OCI-LY3 (cell line): ENCODE results near the gene AKAP12.
A peak's percentile ranks its signal among the peaks of the same experiment; 100 is the strongest.

Experiments used
- H2AFZ ChIP-seq: fragments of 200-600, 300-600 bp; shearing (Covaris generic); 2 replicates; pipeline ENCODE4 v1.6.0; 2014; ENCODE audit warnings: antibody characterized with exemption, low read depth, low read length
- H3K27ac ChIP-seq: fragments of 200-600, 300-600 bp; sonication (generic); 2 replicates; pipeline ENCODE4 v1.5.1; 2014; ENCODE audit warnings: mild to moderate bottlenecking, low read length, moderate library complexity, mixed read lengths
- H3K27me3 ChIP-seq: fragments of 200-600, 300-600 bp; sonication (generic); 2 replicates; pipeline ENCODE4 v1.6.1; 2014; ENCODE audit warnings: low read depth, low read length, mixed read lengths
- H3K36me3 ChIP-seq: fragments of 200-600, 300-600 bp; sonication (generic); replicated peaks from 2 replicates; pipeline ENCODE3; 2014; ENCODE audit warnings: low read depth, low read length, mixed read lengths
- H3K4me1 ChIP-seq: fragments of 300-600, 200-600 bp; sonication (generic); 2 replicates; pipeline ENCODE4 v1.6.1; 2014; ENCODE audit warnings: low read length, mixed read lengths
- H3K4me2 ChIP-seq: fragments of 200-600, 300-600 bp; sonication (generic); 2 replicates; pipeline ENCODE4 v1.6.1; 2014; ENCODE audit warnings: low read length, mixed read lengths
- H3K4me3 ChIP-seq: fragments of 300-600, 200-600 bp; sonication (generic); 2 replicates; pipeline ENCODE4 v1.5.1; 2014; ENCODE audit warnings: antibody characterized with exemption, mild to moderate bottlenecking, low read length, moderate library complexity
- H3K79me2 ChIP-seq: fragments of 300-600, 200-600 bp; shearing (Covaris generic); 2 replicates; pipeline ENCODE4 v1.6.1; 2014; ENCODE audit warnings: mild to moderate bottlenecking, low read length, mixed read lengths
- H3K9ac ChIP-seq: fragments of 300-600, 200-600 bp; shearing (Covaris generic); 2 replicates; pipeline ENCODE4 v1.6.0; 2014; ENCODE audit warnings: mild to moderate bottlenecking, low read length, moderate library complexity
- H3K9me3 ChIP-seq: fragments of 200-600, 300-600 bp; shearing (Covaris generic); 2 replicates; pipeline ENCODE4 v1.6.1; 2014; ENCODE audit warnings: low read length, mixed read lengths; ENCODE audit not compliant: insufficient read depth
- H4K20me1 ChIP-seq: fragments of 200-600, 300-600 bp; sonication (generic); 2 replicates; pipeline ENCODE4 v1.6.1; 2016; ENCODE audit warnings: low read length, mixed read lengths; ENCODE audit not compliant: insufficient read depth
- CTCF ChIP-seq: fragments of 200-600, 300-600 bp; sonication (generic); IDR thresholded peaks from 2 replicates; pipeline ENCODE4 v1.5.1; 2014; ENCODE audit warnings: antibody characterized with exemption, low read length, low read depth
- EZH2phosphoT487 ChIP-seq: fragments of 200-600 bp; shearing (Covaris generic); IDR thresholded peaks from 2 replicates; pipeline ENCODE4 v1.6.1; 2018; ENCODE audit warnings: antibody characterized with exemption, mixed run types, low read depth

The AKAP12 gene

GRCh38 chr6:151293688-151294016 is 53.9 kb downstream of the AKAP12 start:
- H3K36me3 ChIP-seq: no peaks in the 10 kb centered on the region
- H3K27me3 ChIP-seq: no peaks in the 10 kb centered on the region
- H4K20me1 ChIP-seq: peaks cover 14% of the 10 kb centered on the region; the same call in 1 of the 2 replicates
- no peak overlapping the region for H3K27ac ChIP-seq
- no peak for TF ChIP-seq EZH2phosphoT487
- no peak for TF ChIP-seq CTCF
- H3K79me2 ChIP-seq: no peaks in the 10 kb centered on the region; the same call in 1 of the 2 replicates
- H3K9ac ChIP-seq: no peak overlapping the region
- H3K4me2 ChIP-seq: no peak overlapping the region
- no peak overlapping the region for H2AFZ ChIP-seq
- H3K9me3 ChIP-seq: no peaks in the 10 kb centered on the region
- peaks cover 15% of the 10 kb centered on the region for H3K4me1 ChIP-seq
- no peak overlapping the region for H3K4me3 ChIP-seq

GRCh38 chr6:151294561-151295101 is 54.9 kb downstream of the AKAP12 start:
- no peaks in the 10 kb centered on the region; the same call in 1 of the 2 replicates for H3K79me2 ChIP-seq
- no peaks in the 10 kb centered on the region for H3K36me3 ChIP-seq
- peaks cover 8% of the 10 kb centered on the region; the same call in 1 of the 2 replicates for H4K20me1 ChIP-seq
- H3K27ac ChIP-seq: no peak overlapping the region
- H3K9me3 ChIP-seq: no peaks in the 10 kb centered on the region
- no peak overlapping the region for H3K4me2 ChIP-seq
- H2AFZ ChIP-seq: no peak overlapping the region
- TF ChIP-seq EZH2phosphoT487 (no peak), CTCF (no peak)
- no peak overlapping the region for H3K9ac ChIP-seq
- H3K4me3 ChIP-seq: no peak overlapping the region
- no peaks in the 10 kb centered on the region for H3K27me3 ChIP-seq
- peaks cover 14% of the 10 kb centered on the region for H3K4me1 ChIP-seq

- H2AFZ ChIP-seq: no peak overlapping the region
- no peak overlapping the region for H3K4me2 ChIP-seq
- no peak overlapping the region for H3K9ac ChIP-seq
- no peaks in the 10 kb centered on the region for H3K79me2 ChIP-seq
- H3K9me3 ChIP-seq: no peaks in the 10 kb centered on the region
- H4K20me1 ChIP-seq: peaks cover 9% of the 10 kb centered on the region
- H3K36me3 ChIP-seq: no peaks in the 10 kb centered on the region
- H3K4me1 ChIP-seq: peaks cover 22% of the 10 kb centered on the region
- no peaks in the 10 kb centered on the region for H3K27me3 ChIP-seq
- no peak for TF ChIP-seq CTCF
- TF ChIP-seq EZH2phosphoT487: no peak
- H3K27ac ChIP-seq: no peak overlapping the region
- H3K4me3 ChIP-seq: no peak overlapping the region
Measured at GRCh38 chr6:151297886-151298285, 58.1 kb downstream of the AKAP12 start.

GRCh38 chr6:151299011-151299410 is 59.2 kb downstream of the AKAP12 start:
- Histone ChIP-seq H2AFZ (no peak overlapping the region), H3K27me3 (no peaks in the 10 kb centered on the region), H3K27ac (no peak overlapping the region), H3K4me2 (peak overlapping the region; percentile 42), H3K36me3 (no peaks in the 10 kb centered on the region), H3K4me3 (no peak overlapping the region), H4K20me1 (peaks cover 9% of the 10 kb centered on the region), H3K9me3 (no peaks in the 10 kb centered on the region), H3K79me2 (no peaks in the 10 kb centered on the region), H3K4me1 (peaks cover 22% of the 10 kb centered on the region), H3K9ac (no peak overlapping the region)
- no peak for TF ChIP-seq CTCF
- no peak for TF ChIP-seq EZH2phosphoT487
